H1 (cell line): ENCODE results near the gene NMT1. TPM values are rescaled to one million over a fixed set of nuclear protein-coding genes. Genes with fewer than 3 reads are reported as not detected.

Experiments used
- CTCF ChIA-PET: fragments of 300-600 bp; sonication (Branson Sonifier 250); formaldehyde crosslinking; loops from one replicate; lab custom pipeline; 2021; ENCODE audit not compliant: partially characterized antibody; lab: Charles Lee
- POLR2A ChIA-PET: fragments of 300-600 bp; sonication (Branson Sonifier 250); formaldehyde crosslinking; loops from one replicate; lab custom pipeline; 2021; ENCODE audit warnings: inconsistent platforms; ENCODE audit not compliant: partially characterized antibody; lab: Charles Lee
- DNase-seq, 2 experiments: peaks; one replicate each; pipeline versions ENCODE4 v3.0.0 to v3.0.0-alpha.2; 2010 to 2022; ENCODE audit warnings: low spot score in 2 of 2, low read depth in 1 of 2, mixed read lengths in 1 of 2
- FAIRE-seq: peaks from 2 replicates; lab custom pipeline; 2011; peaks lifted over from hg19 to GRCh38; lab: Jason Lieb, UNC
- H2AFZ ChIP-seq: 2 replicates; pipeline ENCODE4 v1.8.1; 2012; ENCODE audit warnings: low read length, inconsistent platforms
- H2AK5ac ChIP-seq: 2 replicates; pipeline ENCODE4 v1.6.1; 2013; ENCODE audit warnings: low read depth, low read length
- H2BK120ac ChIP-seq: replicated peaks from 2 replicates; pipeline ENCODE3; 2013; ENCODE audit warnings: low read depth, low read length, inconsistent platforms
- H2BK12ac ChIP-seq: 2 replicates; pipeline ENCODE4 v1.6.1; 2013; ENCODE audit warnings: low read depth, low read length
- H2BK15ac ChIP-seq: 2 replicates; pipeline ENCODE4 v1.6.1; 2013; ENCODE audit warnings: low read length
- H2BK20ac ChIP-seq: 2 replicates; pipeline ENCODE4 v1.6.1; 2013; ENCODE audit warnings: low read length
- H2BK5ac ChIP-seq: 2 replicates; pipeline ENCODE4 v1.6.1; 2013; ENCODE audit warnings: low read depth, low read length
- H3K14ac ChIP-seq: 2 replicates; pipeline ENCODE4 v1.6.1; 2013; ENCODE audit warnings: inconsistent platforms; ENCODE audit not compliant: insufficient read length
- H3K18ac ChIP-seq: 2 replicates; pipeline ENCODE4 v1.6.1; 2013; ENCODE audit warnings: low read length; ENCODE audit errors: extremely low read depth
- H3K23ac ChIP-seq: 2 replicates; pipeline ENCODE4 v1.6.1; 2013; ENCODE audit warnings: inconsistent platforms; ENCODE audit not compliant: insufficient read length
- H3K23me2 ChIP-seq: 2 replicates; pipeline ENCODE4 v1.6.1; 2013; ENCODE audit warnings: low read depth, low read length
- H3K27ac ChIP-seq: 2 replicates; pipeline ENCODE4 v1.6.1; 2011; ENCODE audit warnings: low read depth, low read length, inconsistent platforms
- H3K27me3 ChIP-seq, 4 experiments: replicated peaks in 1 of 4; 1 replicate in 1 of 4; 2 replicates in 3 of 4; pipeline versions ENCODE4 v1.6.1 to v1.8.1; 2011 to 2013; ENCODE audit warnings: low read length in 3 of 4, mild to moderate bottlenecking in 3 of 4, inconsistent platforms in 2 of 4, mixed read lengths in 2 of 4, moderate library complexity in 1 of 4; ENCODE audit not compliant: control insufficient read depth in 3 of 4, insufficient read depth in 3 of 4; ENCODE audit errors: extremely low read depth in 1 of 4
- H3K36me3 ChIP-seq, 4 experiments: 2 replicates each; pipeline versions ENCODE4 v1.6.1 to v1.8.1; 2011 to 2013; ENCODE audit warnings: mild to moderate bottlenecking in 4 of 4, low read length in 3 of 4, moderate library complexity in 2 of 4, control low read depth in 1 of 4, inconsistent platforms in 1 of 4; ENCODE audit not compliant: insufficient read depth in 4 of 4, control insufficient read depth in 2 of 4
- H3K4ac ChIP-seq: replicated peaks from 2 replicates; pipeline ENCODE3; 2013; ENCODE audit warnings: low read length, low read depth, mixed read lengths, inconsistent platforms; ENCODE audit not compliant: insufficient read length
- H3K4me1 ChIP-seq, 4 experiments: replicated peaks in 1 of 4; 1 replicate in 1 of 4; 2 replicates in 3 of 4; pipeline versions ENCODE4 v1.6.1 to v1.8.1; 2011 to 2013; ENCODE audit warnings: low read length in 3 of 4, inconsistent platforms in 2 of 4, mixed read lengths in 1 of 4; ENCODE audit not compliant: insufficient read depth in 4 of 4, control insufficient read depth in 3 of 4
- H3K4me2 ChIP-seq, 2 experiments: 2 replicates each; pipeline versions ENCODE4 v1.6.1 to v1.8.1; 2011 to 2013; ENCODE audit warnings: low read depth in 2 of 2, low read length in 2 of 2, control low read depth in 1 of 2, inconsistent platforms in 1 of 2, mild to moderate bottlenecking in 1 of 2; ENCODE audit not compliant: insufficient read depth in 1 of 2
- H3K4me3 ChIP-seq, 4 experiments: fragments of 200-600, 300-600 bp in 1 of 4; sonication (generic), shearing (Covaris generic), sonication (Bioruptor Twin) in 1 of 4; 2 replicates each; pipeline versions ENCODE4 v1.5.1 to v1.8.1; 2011 to 2016; ENCODE audit warnings: low read length in 4 of 4, low read depth in 3 of 4, control low read depth in 2 of 4, inconsistent platforms in 2 of 4, mild to moderate bottlenecking in 2 of 4, mixed read lengths in 1 of 4, moderate library complexity in 1 of 4; ENCODE audit not compliant: insufficient read depth in 2 of 4; ENCODE audit errors: extremely low read depth in 1 of 4
- H3K56ac ChIP-seq: replicated peaks from 2 replicates; pipeline ENCODE3; 2013; ENCODE audit warnings: low read depth, mild to moderate bottlenecking, mixed read lengths, low read length, inconsistent platforms; ENCODE audit not compliant: insufficient read length
- H3K79me1 ChIP-seq: 2 replicates; pipeline ENCODE4 v1.6.1; 2013; ENCODE audit warnings: low read depth, low read length, control low read depth
- H3K79me2 ChIP-seq, 2 experiments: 2 replicates each; pipeline versions ENCODE4 v1.6.1 to v1.8.1; 2012 to 2013; ENCODE audit warnings: low read length in 2 of 2, mild to moderate bottlenecking in 2 of 2, inconsistent platforms in 1 of 2; ENCODE audit not compliant: insufficient read depth in 2 of 2, control insufficient read depth in 1 of 2
- H3K9ac ChIP-seq, 4 experiments: replicated peaks in 1 of 4; 1 replicate in 1 of 4; 2 replicates in 3 of 4; pipeline versions ENCODE4 v1.6.1 to v1.8.1; 2011 to 2013; ENCODE audit warnings: low read depth in 3 of 4, low read length in 3 of 4, control low read depth in 2 of 4, mild to moderate bottlenecking in 2 of 4, moderate library complexity in 2 of 4, inconsistent platforms in 1 of 4; ENCODE audit errors: extremely low read depth in 1 of 4
- H3K9me3 ChIP-seq, 2 experiments: 2 replicates each; pipeline versions ENCODE4 v1.6.1 to v1.8.1; 2012 to 2013; ENCODE audit warnings: mild to moderate bottlenecking in 2 of 2, moderate library complexity in 2 of 2, control low read depth in 1 of 2, inconsistent platforms in 1 of 2, low read depth in 1 of 2, low read length in 1 of 2, mixed read lengths in 1 of 2; ENCODE audit not compliant: insufficient read depth in 2 of 2
- H4K20me1 ChIP-seq, 2 experiments: replicated peaks in 1 of 2; 2 replicates each; pipeline versions ENCODE3 to v1.8.1; 2011 to 2013; ENCODE audit warnings: inconsistent platforms in 2 of 2, low read length in 2 of 2, mild to moderate bottlenecking in 1 of 2; ENCODE audit not compliant: insufficient read depth in 2 of 2, control insufficient read depth in 1 of 2
- H4K5ac ChIP-seq: 2 replicates; pipeline ENCODE4 v1.6.1; 2013; ENCODE audit warnings: low read length, low read depth, mixed read lengths, inconsistent platforms; ENCODE audit not compliant: insufficient read length
- H4K8ac ChIP-seq: 2 replicates; pipeline ENCODE4 v1.8.0; 2013; ENCODE audit warnings: mild to moderate bottlenecking, moderate library complexity, low read length, inconsistent platforms; ENCODE audit not compliant: insufficient read depth; ENCODE audit errors: extremely low read depth
- H4K91ac ChIP-seq: replicated peaks from 2 replicates; pipeline ENCODE3; 2013; ENCODE audit warnings: low read length, mixed read lengths, inconsistent platforms; ENCODE audit not compliant: insufficient read length
- CHD1 ChIP-seq: IDR thresholded peaks from 2 replicates; pipeline ENCODE4 v1.6.1; 2012; ENCODE audit warnings: low read depth, low read length, improper control_type of control experiment
- CTCF ChIP-seq, 3 experiments: IDR thresholded peaks; 1 replicate in 2 of 3; 2 replicates in 1 of 3; pipeline versions ENCODE4 v1.5.1 to v1.6.1; 2011; ENCODE audit warnings: low read length in 3 of 3, mild to moderate bottlenecking in 3 of 3, inconsistent platforms in 2 of 3, low read depth in 1 of 3, moderate library complexity in 1 of 3; ENCODE audit not compliant: insufficient read depth in 1 of 3; ENCODE audit errors: control extremely low read depth in 1 of 3
- EZH2 ChIP-seq: fragments of 200-600 bp; sonication (generic); IDR thresholded peaks from 2 replicates; pipeline ENCODE4 v1.7.1; 2012; ENCODE audit warnings: low read depth, mild to moderate bottlenecking, moderate library complexity, low read length, inconsistent platforms; ENCODE audit not compliant: severe bottlenecking
- RFX5 ChIP-seq: IDR thresholded peaks from 2 replicates; pipeline ENCODE4 v1.6.1; 2011; ENCODE audit warnings: low read depth, low read length, improper control_type of control experiment, borderline replicate concordance
- WGBS, 2 experiments: shearing (Covaris generic) in 1 of 2; methylation state at CpG; one replicate each; pipeline versions ENCODE4 v1.1.6 to v1.1.7; 2013 to 2015; ENCODE audit warnings: low lambda C conversion rate in 2 of 2, mixed read lengths in 2 of 2, inconsistent platforms in 1 of 2, low coverage in 1 of 2, missing lambda C conversion rate in 1 of 2; ENCODE audit not compliant: insufficient replicate concordance in 2 of 2, insufficient coverage in 1 of 2, insufficient read length in 1 of 2; ENCODE audit errors: extremely low coverage in 1 of 2, missing lambda C conversion rate in 1 of 2; 5-methylcytosine and 5-hydroxymethylcytosine counted together
- polyA plus RNA-seq, 7 experiments: library from polyadenylated mRNA; depleted of rRNA in 3 of 7; stranded (reverse) in 5 of 7; unstranded in 2 of 7; fragments of >200 nt in 5 of 7; fragments of 200-250 nt in 2 of 7; gene quantifications; 1 replicate in 5 of 7; 2 replicates in 1 of 7; 4 replicates in 1 of 7; pipeline versions ENCODE4 v1.2.1 to v1.2.3, GENCODE V29; 2011 to 2013; ENCODE audit warnings: missing spikeins in 2 of 7, mixed read lengths in 2 of 7
- total RNA-seq: library from RNA; stranded (reverse); fragmentation: NEBNext Ultra II Directional; extraction: Animal tissue kit (Norgen Biotek cat#: 25700); gene quantifications from 2 replicates; pipeline ENCODE4 v1.2.1, GENCODE V29; 2021

The NMT1 gene
- total and polyA plus RNA-seq, 2 of the 8 experiments (the other 6 are each of a cell fraction or from before 2014, with no cell fraction given), result 42.9 to 149 TPM

GRCh38 chr17:45120558-45120957, 59.4 kb downstream of the NMT1 start:
- Histone ChIP-seq H3K79me2 (no peaks in the 10 kb centered on the region), H2BK20ac (no peak overlapping the region), H3K27ac (no peak overlapping the region), H2BK15ac (no peak overlapping the region), H2BK12ac (no peak overlapping the region), H3K14ac (no peak overlapping the region), H3K4me2 (no peak overlapping the region), H3K4me3 (no peak overlapping the region), H3K36me3 (no peaks in the 10 kb centered on the region), H2AFZ (no peak overlapping the region), H3K18ac (no peak overlapping the region), H3K23me2 (no peaks in the 10 kb centered on the region), H3K9ac (no peak overlapping the region), H3K4ac (no peak overlapping the region), H4K91ac (no peak overlapping the region), H2BK120ac (no peak overlapping the region), H2BK5ac (no peak overlapping the region), H3K23ac (no peak overlapping the region), H4K5ac (no peak overlapping the region), H3K4me1 (peaks cover 0 to 9% (median 0%) of the 10 kb centered on the region in 4 experiments; a peak in 1 of 7 replicates), H3K79me1 (no peaks in the 10 kb centered on the region), H3K56ac (no peak overlapping the region), H4K8ac (no peak overlapping the region; the same call in 1 of the 2 replicates), H3K27me3 (no peaks in the 10 kb centered on the region), H3K9me3 (no peaks in the 10 kb centered on the region), H2AK5ac (no peak overlapping the region), H4K20me1 (peaks cover 0 to 2% of the 10 kb centered on the region in 2 experiments)
- DNase-seq (no peak), FAIRE-seq (no peak)
- ChIA-PET POLR2A (interaction anchor here (0.6 to 1.6 kb wide), 5 partner anchors 9 to 47 kb away, joined by 3 to 5 read pairs (median 4); partner anchors contain the start of gene HEXIM1), CTCF (interaction anchor here (0.9 to 4.7 kb wide), 9 partner anchors 9 to 279 kb away, joined by 3 to 50 read pairs (median 3); partner anchors contain the start of genes ACBD4 and PLCD3)
- 94% methylated on average over 19 of the region's 22 CpGs; no CpG with 5 or more reads in 1 of the 2 experiments for WGBS, 2 experiments
- TF ChIP-seq CHD1 (no peak), EZH2 (no peak), CTCF (IDR thresholded peaks at IDR 0.05; ENCODE audit: control extremely low read depth in 1 of 3, insufficient read depth in 1 of 3, low read depth in 1 of 3, low read length in 3 of 3) (peak in 2 of 3 experiments; percentile 8 to 11; a peak in 2 of 4 replicates), RFX5 (no peak)
